ENCODE results near the gene MYO9B. TPM values are rescaled to one million over a fixed set of nuclear protein-coding genes. Genes with fewer than 3 reads are reported as not detected.

MYO9B gene
- total RNA-seq, 1 experiment from 2014 or later = 12.4 TPM

GRCh38 chr19:17255150-17255621 lies 179.6 kb downstream of the MYO9B start:
- no peak for DNase-seq (ENCODE audit: extremely low read depth, low read depth)

GRCh38 chr19:17256130-17256529 lies 180.6 kb downstream of the MYO9B start:
- no peak for DNase-seq (ENCODE audit: extremely low read depth, low read depth)

GRCh38 chr19:17259118-17259780 lies 183.7 kb downstream of the MYO9B start:
- DNase-seq (ENCODE audit: extremely low read depth, low read depth) = no peak

GRCh38 chr19:17259934-17260333 lies 184.4 kb downstream of the MYO9B start:
- DNase-seq (ENCODE audit: extremely low read depth, low read depth) = no peak

GRCh38 chr19:17260842-17261325 lies 185.3 kb downstream of the MYO9B start:
- peak; percentile 77 for DNase-seq (ENCODE audit: extremely low read depth, low read depth)

GRCh38 chr19:17262557-17262956 lies 187.0 kb downstream of the MYO9B start:
- DNase-seq (ENCODE audit: extremely low read depth, low read depth) = no peak

Other genes starting within 250 kb of the MYO9B start
- gene SIN3B, start 246.4 kb upstream of the MYO9B start, total RNA-seq (2014; rRNA removed; shearing (Covaris generic)) = 13.3 and 17.5 TPM in 2 replicates
- not detected in 2 replicates for gene F2RL3, start 186.8 kb upstream of the MYO9B start, total RNA-seq (2014; rRNA removed; shearing (Covaris generic))
- 0.10 TPM in 1 of 2 replicates, not detected in the other for gene CPAMD8, start 49.0 kb upstream of the MYO9B start, total RNA-seq (2014; rRNA removed; shearing (Covaris generic))
- gene HAUS8, start 325 bp upstream of the MYO9B start, total RNA-seq (2014; rRNA removed; shearing (Covaris generic)) = 5.1 and 7.2 TPM in 2 replicates
- gene USE1, start 139.6 kb downstream of the MYO9B start, total RNA-seq (2014; rRNA removed; shearing (Covaris generic)) = 25.1 and 28.9 TPM in 2 replicates
- 3.7 and 3.8 TPM in 2 replicates for gene OCEL1, start 150.4 kb downstream of the MYO9B start, total RNA-seq (2014; rRNA removed; shearing (Covaris generic))
- gene NR2F6, start 170.1 kb downstream of the MYO9B start, total RNA-seq (2014; rRNA removed; shearing (Covaris generic)) = 38.1 and 46.6 TPM in 2 replicates
- not detected in 2 replicates for gene USHBP1, start 189.0 kb downstream of the MYO9B start, total RNA-seq (2014; rRNA removed; shearing (Covaris generic))
- gene BABAM1, start 191.7 kb downstream of the MYO9B start, total RNA-seq (2014; rRNA removed; shearing (Covaris generic)) = 71.1 and 74.3 TPM in 2 replicates
- gene ANKLE1, start 206.1 kb downstream of the MYO9B start, total RNA-seq (2014; rRNA removed; shearing (Covaris generic)) = 1.2 and 1.5 TPM in 2 replicates
- gene ABHD8, start 227.6 kb downstream of the MYO9B start, total RNA-seq (2014; rRNA removed; shearing (Covaris generic)) = 1.3 and 1.4 TPM in 2 replicates
- gene MRPL34, start 230.1 kb downstream of the MYO9B start, total RNA-seq (2014; rRNA removed; shearing (Covaris generic)) = 55.1 and 60.1 TPM in 2 replicates
- gene DDA1, start 233.8 kb downstream of the MYO9B start, total RNA-seq (2014; rRNA removed; shearing (Covaris generic)) = 15.1 and 15.3 TPM in 2 replicates